Thyroid gland (tissue), 4 donors: Measurements from ENCODE around the gene GCC2.

Source experiments
- POLR2A ChIP-seq, 2 donors: fragments of 450-650 bp; IDR thresholded peaks; one replicate each; pipeline ENCODE4 v1.6.1; 2017; ENCODE audit warnings: antibody characterized with exemption in 2 of 2, mild to moderate bottlenecking in 2 of 2, moderate library complexity in 1 of 2
- TF ChIP-seq, protein P1 (sequence below), 6 experiments: fragments of 200-600 bp in 3 of 6; fragments of 450-650 bp in 3 of 6; sonication (generic) in 3 of 6; IDR thresholded peaks; one replicate each; pipeline ENCODE4 v1.5.1; 2016 to 2019; ENCODE audit warnings: antibody characterized with exemption in 6 of 6, mild to moderate bottlenecking in 2 of 6, inconsistent platforms in 1 of 6, moderate library complexity in 1 of 6

DNA sequence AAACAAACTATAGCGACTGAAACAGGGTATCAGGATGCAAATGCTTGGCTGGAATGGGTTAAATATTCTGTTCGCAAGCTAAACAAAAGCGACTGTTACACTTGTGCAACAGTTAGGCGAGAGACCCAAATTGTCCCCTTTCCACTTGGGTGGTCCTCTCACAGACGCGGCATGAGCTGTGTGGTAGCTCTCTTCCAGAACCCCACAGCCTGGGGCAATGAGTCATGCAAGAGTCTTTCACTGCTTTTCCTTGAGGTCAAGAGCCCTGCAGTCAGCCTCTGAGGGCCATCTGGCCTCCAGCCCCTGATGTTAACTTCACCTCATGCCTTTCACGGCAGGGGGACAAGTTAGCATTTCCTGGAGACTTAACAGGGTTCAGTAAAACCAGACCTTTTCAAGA lies 45.5 kb upstream of the GCC2 start:
- TF ChIP-seq, protein P1, sequence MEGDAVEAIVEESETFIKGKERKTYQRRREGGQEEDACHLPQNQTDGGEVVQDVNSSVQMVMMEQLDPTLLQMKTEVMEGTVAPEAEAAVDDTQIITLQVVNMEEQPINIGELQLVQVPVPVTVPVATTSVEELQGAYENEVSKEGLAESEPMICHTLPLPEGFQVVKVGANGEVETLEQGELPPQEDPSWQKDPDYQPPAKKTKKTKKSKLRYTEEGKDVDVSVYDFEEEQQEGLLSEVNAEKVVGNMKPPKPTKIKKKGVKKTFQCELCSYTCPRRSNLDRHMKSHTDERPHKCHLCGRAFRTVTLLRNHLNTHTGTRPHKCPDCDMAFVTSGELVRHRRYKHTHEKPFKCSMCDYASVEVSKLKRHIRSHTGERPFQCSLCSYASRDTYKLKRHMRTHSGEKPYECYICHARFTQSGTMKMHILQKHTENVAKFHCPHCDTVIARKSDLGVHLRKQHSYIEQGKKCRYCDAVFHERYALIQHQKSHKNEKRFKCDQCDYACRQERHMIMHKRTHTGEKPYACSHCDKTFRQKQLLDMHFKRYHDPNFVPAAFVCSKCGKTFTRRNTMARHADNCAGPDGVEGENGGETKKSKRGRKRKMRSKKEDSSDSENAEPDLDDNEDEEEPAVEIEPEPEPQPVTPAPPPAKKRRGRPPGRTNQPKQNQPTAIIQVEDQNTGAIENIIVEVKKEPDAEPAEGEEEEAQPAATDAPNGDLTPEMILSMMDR (IDR thresholded peaks at IDR 0.05), result no peak
- TF ChIP-seq POLR2A (IDR thresholded peaks at IDR 0.05), result no peak
